Spleen (tissue), 7 donors: ENCODE results near the gene RAD51B.

Experiments used
- CTCF ChIP-seq, 11 experiments: fragments of 200-600 bp in 7 of 11; fragments of 450-650 bp in 4 of 11; sonication (generic) in 4 of 11; IDR thresholded peaks in 8 of 11; conservative IDR thresholded peaks in 3 of 11; 1 replicate in 7 of 11; 2 replicates in 4 of 11; pipeline versions ENCODE4 v1.4.0 to v1.8.0; 2016 to 2021; ENCODE audit warnings: antibody characterized with exemption in 11 of 11, inconsistent platforms in 4 of 11, mild to moderate bottlenecking in 1 of 11
- POLR2A ChIP-seq, 3 donors: fragments of 450-650 bp; IDR thresholded peaks; one replicate each; pipeline ENCODE4 v1.5.1; 2017; ENCODE audit warnings: antibody characterized with exemption in 3 of 3, mild to moderate bottlenecking in 1 of 3
- POLR2AphosphoS5 ChIP-seq, 3 donors: sonication (generic); formaldehyde crosslinking; IDR thresholded peaks; one replicate each; pipeline ENCODE4 v1.5.1; 2017; ENCODE audit warnings: antibody characterized with exemption in 3 of 3
- donor health status: DM: no; HTN: no; CAD: no; lungs with moderate emphysema.
- donor health status: DM: no; HTN: no; CAD: no.
- donor health status: DM: no; HTN: no; CAD: no.

GRCh38 chr14:68210729-68211299, 391.2 kb downstream of the RAD51B start:
- TF ChIP-seq POLR2AphosphoS5 (IDR thresholded peaks at IDR 0.05) (peak in 1 of 3 donors; percentile 49), CTCF (IDR thresholded peaks at IDR 0.05 in 8 of 11, conservative IDR thresholded peaks at IDR 0.05 in 3 of 11) (no peak), POLR2A (IDR thresholded peaks at IDR 0.05) (no peak)
